Measurements from ENCODE around the gene MYL4. TPM values are rescaled to one million over a fixed set of nuclear protein-coding genes. Genes with fewer than 3 reads are reported as not detected.

Gene MYL4
- total and polyA plus RNA-seq, 10 of the 15 experiments (the other 5 are each of a cell fraction or from before 2014, with no cell fraction given) = 0.23 to 1.6 (median 0.58) TPM; not detected in 3

- ChIA-PET SMC1A (ENCODE audit: uncharacterized antibody, unreplicated experiment) (interaction anchor here (3.5 kb wide), 1 partner anchor 51 kb away, joined by 22 read pairs; no protein-coding TSS in a partner anchor), RAD21 (ENCODE audit: unreplicated experiment) (no interaction called here), CTCF (interaction anchor here (0.8 kb wide), 1 partner anchor 17 kb away, joined by 3 read pairs; no protein-coding TSS in a partner anchor), POLR2A (no interaction called here)
- 81% methylated on average over 3 of the region's 3 CpGs for WGBS (ENCODE audit: insufficient coverage, insufficient replicate concordance, low lambda C conversion rate, missing lambda C conversion rate)
- H3K36me3 ChIP-seq (ENCODE audit: control insufficient read depth in 2 of 2, insufficient read depth in 2 of 2, low read length in 1 of 2) = no peaks in the 10 kb centered on the region
- H3K4me1 ChIP-seq (ENCODE audit: control insufficient read depth, insufficient read depth, low read length) = peaks cover 22% of the 10 kb centered on the region
- H4K20me1 ChIP-seq (ENCODE audit: control insufficient read depth, insufficient read depth) = no peaks in the 10 kb centered on the region
- no peak for DNase-seq (ENCODE audit: low read depth, low spot score)
- no peak overlapping the region for H3K27ac ChIP-seq (ENCODE audit: control insufficient read depth, insufficient read depth)
- ATAC-seq = no peak
- H3K9ac ChIP-seq (ENCODE audit: control insufficient read depth, insufficient read depth, low read length) = no peak overlapping the region
- no peak overlapping the region for H2AFZ ChIP-seq (ENCODE audit: control insufficient read depth, low read depth, low read length)
- H3K27me3 ChIP-seq (replicated peaks in 1 of 2; ENCODE audit: control insufficient read depth in 2 of 2, insufficient read depth in 2 of 2, low read length in 1 of 2) = no peaks in the 10 kb centered on the region
- no peak for TF ChIP-seq ZNF217 (IDR thresholded peaks at IDR 0.05)
- no peak for TF ChIP-seq PAX5 (IDR thresholded peaks at IDR 0.05; ENCODE audit: borderline replicate concordance, low read depth, low read length)
- TF ChIP-seq STAT1 (conservative IDR thresholded peaks at IDR 0.05) = no peak
- no peak for TF ChIP-seq CEBPZ (IDR thresholded peaks at IDR 0.05; ENCODE audit: low read depth, low read length)
- TF ChIP-seq BRCA1 (IDR thresholded peaks at IDR 0.05; ENCODE audit: low read depth, low read length) = no peak
- no peak for TF ChIP-seq ZSCAN29 (IDR thresholded peaks at IDR 0.05)
- TF ChIP-seq NFXL1 (IDR thresholded peaks at IDR 0.05; ENCODE audit: borderline replicate concordance) = no peak
- TF ChIP-seq RB1 (IDR thresholded peaks at IDR 0.05; ENCODE audit: borderline replicate concordance) = no peak
- no peak overlapping the region for H3K4me2 ChIP-seq (ENCODE audit: control insufficient read depth, insufficient read depth)
- intact Hi-C loops (cut with micrococcal nuclease; ENCODE audit: unreplicated experiment) = no loop called here
- H3K4me3 ChIP-seq = no peak overlapping the region
- no peak for FAIRE-seq
- BruUV-seq (replicated peaks) = no TSS peak
- in situ Hi-C loops (cut with MboI) = no loop called here
- no peaks in the 10 kb centered on the region for H3K79me2 ChIP-seq (ENCODE audit: control insufficient read depth, insufficient read depth, low read length)
- H3K9me3 ChIP-seq (replicated peaks; ENCODE audit: control insufficient read depth, insufficient read depth, low read length) = peaks cover 8% of the 10 kb centered on the region; the same call in 2 of the 3 replicates
Measured at GRCh38 chr17:47235506-47235905, 26.4 kb downstream of the MYL4 start.

All from GM12878 (cell line).